Endothelial cell (in vitro differentiated cells): Measurements from ENCODE around the gene MGAT3. TPM values are rescaled to one million over a fixed set of nuclear protein-coding genes. Genes with fewer than 3 reads are reported as not detected.
A peak's percentile ranks its signal among the peaks of the same experiment; 100 is the strongest.

Experiments
- DNase-seq: peaks from one replicate; pipeline ENCODE4 v3.0.0; 2021; ENCODE audit warnings: low spot score
- H3K27ac Mint-ChIP-seq: one replicate; pipeline ENCODE4 v1.8.0; 2021; ENCODE audit warnings: mixed read lengths, inconsistent platforms; ENCODE audit not compliant: unreplicated experiment
- H3K27me3 Mint-ChIP-seq: one replicate; pipeline ENCODE4 v1.8.0; 2021; ENCODE audit warnings: mild to moderate bottlenecking, moderate library complexity, mixed read lengths, inconsistent platforms; ENCODE audit not compliant: unreplicated experiment
- H3K36me3 Mint-ChIP-seq: one replicate; pipeline ENCODE4 v1.8.0; 2021; ENCODE audit warnings: mild to moderate bottlenecking, low read depth, mixed read lengths, inconsistent platforms; ENCODE audit not compliant: unreplicated experiment
- H3K4me1 Mint-ChIP-seq: one replicate; pipeline ENCODE4 v1.8.0; 2021; ENCODE audit warnings: mild to moderate bottlenecking, mixed read lengths, inconsistent platforms; ENCODE audit not compliant: unreplicated experiment
- H3K4me3 Mint-ChIP-seq: one replicate; pipeline ENCODE4 v1.8.0; 2021; ENCODE audit warnings: mild to moderate bottlenecking, mixed read lengths, inconsistent platforms; ENCODE audit not compliant: unreplicated experiment
- H3K9me3 Mint-ChIP-seq: one replicate; pipeline ENCODE4 v1.8.0; 2021; ENCODE audit warnings: mixed read lengths, inconsistent platforms; ENCODE audit not compliant: unreplicated experiment
- total RNA-seq: library from RNA; stranded (reverse); fragmentation: NEBNext Ultra II Directional; extraction: Animal tissue kit (Norgen Biotek cat#: 25700); gene quantifications from one replicate; pipeline ENCODE4 v1.2.1, GENCODE V29; 2021; ENCODE audit not compliant: unreplicated experiment
- TF ChIP-seq, protein P1 (sequence below): fragments of 200-600 bp; sonication (generic); IDR thresholded peaks from one replicate; pipeline ENCODE4 v1.5.0; 2021; ENCODE audit warnings: antibody characterized with exemption; ENCODE audit not compliant: unreplicated experiment

The MGAT3 gene
- total RNA-seq, 1 donor from 2014 or later = 0.87 TPM

DNA sequence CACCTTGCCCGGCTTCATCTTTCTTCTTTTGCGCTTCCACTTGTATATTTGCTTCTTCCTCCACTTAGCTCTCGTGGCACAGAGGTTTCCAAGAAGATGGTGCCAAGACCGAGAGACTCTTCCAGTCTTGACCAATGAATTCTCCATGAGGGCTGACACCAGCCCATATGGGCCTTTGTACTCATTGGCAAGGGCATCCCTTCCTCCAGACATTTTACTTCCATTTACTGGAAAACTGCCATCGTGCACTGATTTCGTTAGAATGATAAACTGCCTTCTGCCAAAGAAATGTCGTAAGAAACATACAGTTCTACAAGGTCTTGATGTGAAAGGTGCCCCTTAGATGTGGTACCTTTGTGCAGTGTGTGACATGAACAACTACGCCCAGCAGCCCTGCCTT, 40.6 kb downstream of the MGAT3 start:
- no peak for DNase-seq
- H3K9me3 Mint-ChIP-seq = no peaks in the 10 kb centered on the region
- H3K36me3 Mint-ChIP-seq = peaks cover 4% of the 10 kb centered on the region
- peak overlapping the region; percentile 11 for H3K27ac Mint-ChIP-seq
- peaks cover 14% of the 10 kb centered on the region for H3K4me1 Mint-ChIP-seq
- TF ChIP-seq, protein P1, sequence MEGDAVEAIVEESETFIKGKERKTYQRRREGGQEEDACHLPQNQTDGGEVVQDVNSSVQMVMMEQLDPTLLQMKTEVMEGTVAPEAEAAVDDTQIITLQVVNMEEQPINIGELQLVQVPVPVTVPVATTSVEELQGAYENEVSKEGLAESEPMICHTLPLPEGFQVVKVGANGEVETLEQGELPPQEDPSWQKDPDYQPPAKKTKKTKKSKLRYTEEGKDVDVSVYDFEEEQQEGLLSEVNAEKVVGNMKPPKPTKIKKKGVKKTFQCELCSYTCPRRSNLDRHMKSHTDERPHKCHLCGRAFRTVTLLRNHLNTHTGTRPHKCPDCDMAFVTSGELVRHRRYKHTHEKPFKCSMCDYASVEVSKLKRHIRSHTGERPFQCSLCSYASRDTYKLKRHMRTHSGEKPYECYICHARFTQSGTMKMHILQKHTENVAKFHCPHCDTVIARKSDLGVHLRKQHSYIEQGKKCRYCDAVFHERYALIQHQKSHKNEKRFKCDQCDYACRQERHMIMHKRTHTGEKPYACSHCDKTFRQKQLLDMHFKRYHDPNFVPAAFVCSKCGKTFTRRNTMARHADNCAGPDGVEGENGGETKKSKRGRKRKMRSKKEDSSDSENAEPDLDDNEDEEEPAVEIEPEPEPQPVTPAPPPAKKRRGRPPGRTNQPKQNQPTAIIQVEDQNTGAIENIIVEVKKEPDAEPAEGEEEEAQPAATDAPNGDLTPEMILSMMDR = no peak
- H3K27me3 Mint-ChIP-seq = peaks cover 8% of the 10 kb centered on the region
- H3K4me3 Mint-ChIP-seq = no peak overlapping the region

GRCh38 chr22:39498368-39498767, 41.6 kb downstream of the MGAT3 start:
- H3K9me3 Mint-ChIP-seq = no peaks in the 10 kb centered on the region

GRCh38 chr22:39498802-39499201, 42.0 kb downstream of the MGAT3 start:
- Mint-ChIP-seq H3K4me3 (peak overlapping the region; percentile 6), H3K27ac (no peak overlapping the region), H3K27me3 (peaks cover 8% of the 10 kb centered on the region), H3K4me1 (peaks cover 20% of the 10 kb centered on the region), H3K36me3 (peaks cover 9% of the 10 kb centered on the region), H3K9me3 (no peaks in the 10 kb centered on the region)
- TF ChIP-seq, protein P1 = no peak
- no peak for DNase-seq

More at GRCh38 chr22:39498368-39498767, 41.6 kb downstream of the MGAT3 start:
- DNase-seq = no peak
- TF ChIP-seq, protein P1 = no peak
- Mint-ChIP-seq H3K36me3 (peaks cover 4% of the 10 kb centered on the region), H3K4me1 (peaks cover 19% of the 10 kb centered on the region), H3K27ac (no peak overlapping the region), H3K27me3 (peaks cover 8% of the 10 kb centered on the region), H3K4me3 (no peak overlapping the region)

- Mint-ChIP-seq H3K9me3 (no peaks in the 10 kb centered on the region), H3K27ac (no peak overlapping the region)
These were observed 43.3 kb downstream of the MGAT3 start for GRCh38 chr22:39500101-39500500.

GRCh38 chr22:39501644-39502108, 44.9 kb downstream of the MGAT3 start:
- TF ChIP-seq, protein P1 = no peak
- Mint-ChIP-seq H3K36me3 (peaks cover 27% of the 10 kb centered on the region), H3K27me3 (peaks cover 8% of the 10 kb centered on the region), H3K9me3 (no peaks in the 10 kb centered on the region), H3K27ac (peak overlapping the region; percentile 13), H3K4me3 (peak overlapping the region; percentile 98), H3K4me1 (peaks cover 20% of the 10 kb centered on the region)
- DNase-seq = no peak

More at GRCh38 chr22:39500101-39500500, 43.3 kb downstream of the MGAT3 start:
- peaks cover 8% of the 10 kb centered on the region for H3K27me3 Mint-ChIP-seq
- peaks cover 20% of the 10 kb centered on the region for H3K4me1 Mint-ChIP-seq
- TF ChIP-seq, protein P1 = no peak
- H3K36me3 Mint-ChIP-seq = peaks cover 15% of the 10 kb centered on the region
- H3K4me3 Mint-ChIP-seq = no peak overlapping the region
- DNase-seq = no peak
